HG03095 (cell line): ENCODE measurements around the gene ANKRD66.
"Not testable (repeated sequence)": the region's sequence is repeated elsewhere in the genome, so short reads cannot be mapped to it uniquely, and the experiment has no call there.

ENCODE experiments used
- ATAC-seq: cut with Tn5 transposase; IDR thresholded peaks from one replicate; pipeline ENCODE4 v1.9.1; 2021; ENCODE audit warnings: moderate library complexity; ENCODE audit not compliant: unreplicated experiment

The ANKRD66 gene

DNA sequence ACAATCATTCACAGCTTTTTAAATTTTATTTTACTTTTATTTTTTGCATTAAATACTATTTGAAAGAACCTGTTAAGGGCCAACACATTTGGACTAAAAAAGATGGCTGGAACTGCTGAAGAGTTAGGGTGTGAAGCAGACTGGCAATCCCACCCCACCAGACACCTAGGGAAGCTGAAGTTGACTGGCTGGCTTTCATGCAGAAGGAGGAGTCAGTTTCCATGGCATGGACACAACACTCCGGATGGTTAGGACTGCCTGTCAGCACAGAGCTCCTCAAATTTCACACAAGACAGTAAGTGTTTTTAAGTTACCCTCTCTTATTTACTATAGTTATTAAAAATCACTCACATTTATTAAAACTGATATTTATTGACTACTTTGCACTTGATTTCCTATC is at the start of gene ANKRD66:
TSS of gene ANKRD66 (plus strand) at position 238 of the 400 bp plus-strand sequence. CDS start 5,016 bp downstream, outside the sequence.
- no peak for ATAC-seq

DNA sequence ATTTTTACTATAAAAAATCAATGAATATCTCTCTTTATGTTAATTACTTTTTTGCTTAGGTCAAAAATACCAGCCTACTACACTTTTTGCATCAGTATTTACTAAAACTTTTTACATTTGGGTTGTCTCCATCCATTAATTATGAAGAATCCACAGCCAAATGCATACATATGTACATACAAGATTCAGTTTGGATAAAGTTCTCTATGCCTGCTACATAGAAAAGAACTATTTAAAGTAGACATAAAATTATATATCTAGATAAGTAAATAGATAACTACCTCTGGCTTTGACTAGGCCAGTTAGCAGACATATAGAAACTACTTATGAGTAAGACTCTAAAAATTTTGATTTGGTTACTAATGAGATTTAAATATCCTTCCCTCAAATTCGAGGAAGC is 46.8 kb upstream of the ANKRD66 start:
- no peak for ATAC-seq

DNA sequence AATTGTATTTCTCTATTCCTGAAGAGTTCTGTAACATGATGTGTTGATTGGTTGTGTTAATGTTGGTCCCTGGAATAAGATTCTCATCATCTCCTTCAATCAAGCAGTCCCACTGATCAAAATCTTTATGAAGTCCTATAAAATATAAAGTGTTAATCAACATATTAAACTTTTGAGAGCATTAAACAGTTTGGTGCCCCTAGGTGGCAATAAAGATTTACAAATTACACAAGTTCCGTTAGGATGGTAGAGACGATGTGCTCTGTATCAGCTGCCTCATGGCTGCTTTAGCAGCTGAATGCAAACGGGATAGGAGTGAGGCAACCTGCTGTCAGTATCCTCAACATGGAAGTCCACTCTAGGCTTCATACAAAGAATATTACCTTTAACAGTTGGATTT is 42.2 kb upstream of the ANKRD66 start:
- no peak for ATAC-seq

DNA sequence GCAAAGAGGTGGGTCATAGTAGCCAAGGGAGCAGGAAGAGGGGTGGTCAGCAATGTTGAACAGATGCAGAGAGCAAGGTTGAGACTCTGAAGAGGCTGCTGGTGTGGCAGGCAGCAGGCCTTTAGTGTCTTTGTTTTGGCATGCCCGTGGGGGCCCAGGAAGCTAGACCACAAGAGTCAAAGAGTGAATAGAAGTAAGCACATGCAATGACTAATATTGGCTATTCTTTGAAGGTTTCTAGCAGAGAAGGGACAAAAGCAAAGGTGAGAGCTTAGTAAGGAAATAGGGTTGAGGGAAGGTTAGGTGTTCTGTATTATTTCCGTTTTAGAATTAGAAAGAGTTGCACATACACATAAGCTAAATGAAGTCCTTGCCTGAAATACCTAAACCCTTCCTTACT is 40.3 kb upstream of the ANKRD66 start:
- ATAC-seq: no peak

DNA sequence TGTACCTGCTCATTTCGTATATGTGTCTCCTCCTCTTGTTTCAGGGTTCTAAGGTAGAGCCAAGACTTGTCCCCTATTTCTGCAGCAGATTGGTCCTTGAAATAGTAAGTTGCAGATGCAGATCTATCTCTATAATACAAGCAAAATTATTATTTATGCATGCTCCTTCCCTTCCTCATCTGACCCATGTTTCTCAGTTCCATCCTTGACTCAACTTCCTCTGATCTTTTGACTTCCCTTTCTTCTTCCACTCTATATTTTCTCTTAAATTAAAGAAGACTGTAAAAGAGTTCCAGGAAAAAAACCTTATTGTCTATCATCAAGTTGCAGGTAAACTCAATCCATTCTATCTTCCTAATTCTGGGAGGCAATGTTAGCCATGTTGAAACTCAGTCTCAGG is 35.2 kb upstream of the ANKRD66 start:
- no peak for ATAC-seq

DNA sequence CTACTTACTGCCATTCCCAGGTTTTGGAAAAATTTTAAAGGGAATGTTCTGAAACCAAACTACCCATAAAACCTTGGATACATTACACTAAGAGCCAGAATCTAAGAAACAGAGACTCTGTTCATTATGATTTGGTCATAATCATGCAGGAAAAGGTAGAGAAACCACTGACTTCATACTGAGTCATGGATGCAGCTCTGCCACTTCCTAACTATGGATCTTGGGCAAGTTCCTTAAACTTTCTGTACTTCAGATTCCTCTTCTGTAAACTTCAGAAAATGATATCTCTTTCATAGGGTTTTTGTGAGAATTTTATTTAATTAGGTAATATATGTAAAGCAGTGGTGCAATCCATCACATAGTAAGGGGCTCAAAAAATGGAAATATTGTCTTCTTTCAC is 31.6 kb upstream of the ANKRD66 start:
- ATAC-seq: no peak

DNA sequence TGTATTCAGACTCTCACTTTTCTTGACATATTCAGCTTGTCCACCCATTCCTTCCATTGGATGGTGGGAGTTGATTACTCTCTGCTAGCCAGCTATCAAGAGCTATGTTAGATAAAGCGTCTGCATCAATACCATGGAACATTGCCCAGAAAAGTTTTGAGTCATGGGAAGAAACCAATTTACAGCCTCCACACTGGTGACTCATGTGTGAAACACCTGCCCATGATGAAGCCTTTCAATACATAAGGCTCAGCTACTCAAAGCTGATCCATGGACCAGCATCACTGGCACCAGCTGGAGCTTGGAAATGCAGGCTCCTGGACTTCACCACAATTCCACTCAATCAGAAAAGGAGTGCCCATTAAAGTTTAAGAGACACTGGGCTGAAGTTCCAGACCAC is 27.6 kb upstream of the ANKRD66 start:
- no peak for ATAC-seq

DNA sequence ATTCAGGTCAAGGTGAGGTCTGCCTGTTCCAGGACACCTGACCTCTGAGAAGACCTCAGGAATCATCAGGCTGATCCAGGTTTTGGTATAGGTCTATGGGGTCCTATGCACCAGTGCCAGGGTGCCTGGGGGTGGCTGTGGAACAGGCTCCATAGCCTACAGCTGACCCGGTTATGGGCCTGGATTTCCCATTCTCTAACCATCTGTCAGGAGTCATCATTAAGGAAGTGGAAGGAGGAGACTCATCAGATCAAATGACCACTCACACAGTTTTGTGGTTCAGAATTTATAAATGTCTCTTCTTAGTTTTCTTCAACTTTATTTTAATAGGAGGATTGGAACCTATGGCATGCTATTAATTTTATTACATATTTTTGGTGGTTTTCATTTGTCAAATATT is 26.3 kb upstream of the ANKRD66 start:
- ATAC-seq: no peak

DNA sequence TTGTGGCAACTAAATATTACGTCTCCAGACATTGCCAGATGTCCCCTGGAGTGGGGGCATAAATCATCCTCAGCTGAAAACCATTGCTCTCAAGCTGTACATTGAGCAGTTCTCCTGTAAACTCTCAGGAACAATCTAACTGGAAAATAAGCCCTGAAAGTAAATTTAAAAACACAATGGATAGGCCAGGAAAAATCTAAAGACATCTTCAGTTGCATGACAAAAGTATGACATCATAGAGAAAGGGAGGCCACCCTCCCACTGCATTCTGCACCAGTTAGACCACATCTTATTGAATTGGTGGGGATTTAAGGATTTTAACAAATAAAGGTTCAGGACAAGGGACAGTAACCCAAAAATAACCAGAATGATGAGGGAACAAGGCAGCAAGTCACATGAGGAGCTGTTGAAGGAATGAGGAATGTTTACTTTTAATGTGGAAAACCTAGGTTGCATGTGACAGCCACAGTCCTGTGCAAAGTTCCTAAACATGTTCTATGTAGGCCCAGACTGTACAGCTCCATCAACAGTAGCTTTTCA is 16.9 kb upstream of the ANKRD66 start:
- ATAC-seq: no peak

DNA sequence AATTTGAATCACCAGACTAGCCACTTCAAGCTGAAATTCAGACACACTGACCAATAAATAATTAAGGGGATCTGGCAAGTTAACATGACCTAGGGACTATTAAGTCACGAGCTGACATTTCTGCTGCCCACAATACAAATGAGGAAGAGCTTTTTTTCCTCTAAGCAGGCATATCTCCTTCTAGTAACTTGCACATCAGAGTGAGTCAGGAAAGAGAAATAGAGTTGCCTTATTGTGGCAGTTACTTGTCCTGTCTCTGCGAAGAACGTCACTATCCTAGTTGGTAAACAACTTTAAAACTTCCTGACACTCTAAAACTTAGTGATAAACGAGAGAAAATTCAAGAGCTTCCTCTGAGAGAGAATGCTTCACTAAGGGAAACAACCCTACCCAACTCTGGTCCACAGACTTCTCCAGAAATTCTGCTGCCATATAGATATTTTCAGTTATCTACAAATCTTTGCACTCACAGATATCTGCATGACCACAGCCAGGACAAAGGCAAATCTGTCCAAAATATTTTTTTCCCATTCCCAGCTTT is 15.7 kb upstream of the ANKRD66 start:
- no peak for ATAC-seq

DNA sequence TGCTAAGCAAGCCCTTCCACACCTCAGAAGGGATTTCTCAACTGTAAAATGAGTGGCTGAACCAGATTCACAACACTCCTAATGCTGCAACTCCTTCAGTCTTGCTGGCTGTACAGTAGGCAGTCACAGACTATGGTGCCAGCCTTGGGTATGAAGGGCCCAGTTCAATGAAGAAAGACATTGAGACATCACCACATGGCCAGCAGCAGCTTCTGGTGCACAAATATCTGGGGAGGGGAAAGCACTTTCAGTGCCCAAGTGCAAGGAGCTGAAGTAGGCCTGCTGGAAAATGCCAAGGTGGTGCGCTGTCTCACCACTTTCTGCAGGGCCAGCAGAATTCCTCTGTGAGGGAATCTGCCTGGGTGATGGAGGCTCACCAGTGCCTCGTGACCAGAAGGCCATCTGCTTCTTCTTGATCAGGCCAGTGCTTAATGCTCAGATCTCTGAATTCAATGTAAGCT is 13.4 kb upstream of the ANKRD66 start:
- ATAC-seq: no peak

DNA sequence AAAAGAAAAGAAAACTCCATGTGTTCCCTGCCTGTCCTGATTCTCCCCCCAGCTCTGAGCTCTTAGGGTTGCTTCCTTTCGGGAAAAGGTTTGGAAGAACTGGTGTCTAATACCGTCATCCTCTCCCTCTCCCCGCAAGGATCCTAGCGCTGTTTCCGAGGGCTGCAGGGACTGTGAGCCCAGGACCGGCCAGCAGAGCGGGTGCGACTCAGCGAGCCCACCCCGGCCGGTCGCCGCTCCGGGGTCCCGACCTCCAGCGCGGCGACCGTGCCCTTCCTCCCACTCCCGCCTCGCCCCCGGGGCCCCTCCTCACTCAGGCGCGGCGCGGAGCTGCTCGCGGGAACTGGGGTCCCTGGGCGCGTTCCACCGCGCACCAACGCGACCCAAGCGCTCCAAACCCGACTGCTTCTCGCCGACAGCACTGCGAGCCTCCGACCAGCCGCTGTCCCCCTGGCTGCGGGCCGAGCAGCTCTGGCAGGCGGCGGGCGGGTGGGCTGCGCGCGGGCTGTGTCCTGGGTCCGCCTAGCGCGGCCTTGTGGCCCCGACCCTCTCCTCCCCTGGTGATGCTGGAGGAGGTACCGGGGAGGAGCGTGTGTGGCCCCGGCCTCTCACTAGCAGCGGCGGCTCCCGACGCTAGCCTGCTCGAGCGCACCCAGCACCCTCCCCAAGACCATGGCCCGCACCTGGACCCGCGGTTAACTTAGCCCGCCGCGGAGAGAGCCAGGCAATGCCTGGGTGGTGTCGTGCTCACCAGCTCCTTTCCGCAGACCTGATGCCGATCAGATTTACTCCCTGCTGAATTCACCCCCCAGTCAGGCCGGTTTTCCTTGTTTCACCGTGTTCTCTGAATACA is 11.6 kb upstream of the ANKRD66 start, which contains the start of gene PLA2G7:
TSS of gene PLA2G7 (minus strand) at position 509 of the 853 bp plus-strand sequence. CDS start 12,484 bp downstream, outside the sequence.
- ATAC-seq: no peak

DNA sequence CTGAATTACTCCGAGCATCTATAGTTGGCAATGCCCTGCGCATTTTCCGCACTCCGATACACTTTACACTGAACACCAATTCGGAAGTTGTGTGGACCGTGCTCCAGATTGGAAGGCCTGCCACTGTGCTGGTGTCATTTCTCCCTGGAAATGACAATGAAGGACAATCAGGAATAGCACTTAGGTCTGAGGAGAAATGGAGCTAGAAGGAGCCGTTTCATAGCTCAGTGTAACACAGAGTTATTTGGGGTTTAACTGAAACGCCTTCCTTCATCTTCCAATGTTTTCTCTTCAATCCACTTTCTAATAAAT is 11.1 kb upstream of the ANKRD66 start:
- ATAC-seq: no peak

DNA sequence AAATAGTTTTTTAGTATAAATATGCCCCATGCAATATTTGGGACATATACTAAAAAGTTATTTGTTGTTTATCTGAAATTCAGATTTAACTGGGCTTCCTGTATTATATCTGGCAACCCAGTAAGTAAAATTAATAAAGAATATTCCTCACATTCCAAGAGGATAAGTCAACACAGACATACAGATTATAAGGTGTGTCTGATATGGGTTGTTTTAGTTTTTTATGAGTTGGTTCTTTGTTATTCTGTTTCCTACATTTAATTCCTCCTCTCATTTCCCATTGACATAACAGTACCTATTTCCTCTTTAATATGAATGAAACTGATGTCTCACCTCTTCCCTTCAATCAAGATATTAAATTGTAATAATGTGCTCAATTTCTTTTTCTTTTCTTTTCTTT is 9.8 kb upstream of the ANKRD66 start:
- ATAC-seq: no peak

DNA sequence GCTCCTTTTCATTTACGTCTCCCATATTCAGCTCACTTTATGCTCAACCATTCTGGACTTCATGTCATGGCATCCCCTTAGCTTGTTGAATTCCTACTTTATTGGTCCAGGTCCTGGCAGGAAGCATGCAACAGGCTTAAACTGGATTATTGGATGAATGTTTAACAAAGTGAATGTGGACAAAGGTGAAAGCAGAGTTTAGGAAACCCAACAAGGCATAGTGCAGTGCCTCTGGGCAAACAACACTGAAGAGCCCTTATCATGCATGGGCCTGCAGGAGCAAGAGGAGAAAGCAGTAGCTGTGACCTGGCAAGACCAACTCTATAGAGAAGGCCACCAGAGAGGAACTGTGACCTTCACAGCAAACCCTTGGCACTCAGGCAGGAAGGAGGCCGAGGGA is 5.3 kb upstream of the ANKRD66 start:
- no peak for ATAC-seq

DNA sequence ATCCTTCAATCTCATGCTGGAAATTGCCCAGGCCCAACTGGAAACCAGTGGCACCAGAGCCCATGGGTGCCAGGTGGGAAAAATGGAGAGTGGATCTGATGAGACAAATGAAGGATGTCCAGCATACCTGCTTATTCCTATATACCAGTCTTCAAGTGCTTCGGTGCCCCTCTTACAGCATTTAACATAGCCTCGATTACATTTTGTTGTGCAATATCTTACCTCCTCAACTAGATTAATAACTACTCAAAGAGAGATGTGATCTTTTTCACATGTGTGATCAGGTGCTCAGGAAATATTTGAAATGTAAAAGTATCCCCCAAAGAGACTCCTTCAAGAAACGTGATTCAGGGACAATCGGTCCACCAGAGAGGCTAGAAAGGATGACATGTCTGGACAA is 4.8 kb upstream of the ANKRD66 start:
- no peak for ATAC-seq

DNA sequence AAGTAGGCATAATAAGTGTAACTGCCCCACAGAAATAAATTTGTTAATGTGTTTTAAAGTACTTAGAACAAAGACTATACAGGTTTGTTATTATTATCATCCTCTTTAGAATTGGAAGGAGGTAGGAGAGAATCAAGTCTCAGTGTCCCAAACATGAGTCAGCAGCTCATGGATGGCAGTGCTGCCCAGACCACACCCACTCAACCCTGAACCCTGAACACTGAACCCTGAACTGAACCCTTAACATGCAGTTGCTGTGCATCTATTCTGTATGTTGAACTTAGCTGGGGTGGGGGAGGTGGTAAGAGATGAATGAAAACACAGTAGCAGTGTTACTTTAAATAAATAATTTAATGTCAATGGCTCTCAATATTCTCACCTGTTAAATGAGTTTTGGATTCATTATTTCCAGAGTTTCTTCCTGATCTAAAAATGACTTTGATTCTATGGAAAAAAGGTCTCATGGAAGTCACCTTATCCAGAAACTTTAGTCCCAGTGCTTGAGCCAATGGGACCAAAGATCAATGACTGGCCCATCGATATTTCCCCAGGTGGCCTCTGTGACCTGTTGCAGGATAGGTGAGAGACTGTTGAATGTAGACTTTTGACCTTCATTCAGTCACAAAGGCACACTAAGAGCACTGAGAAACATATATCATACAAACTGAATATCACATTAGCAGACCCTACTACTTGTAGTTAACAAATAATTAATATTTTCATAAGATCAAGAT is 3.1 kb upstream of the ANKRD66 start:
- ATAC-seq: no peak

DNA sequence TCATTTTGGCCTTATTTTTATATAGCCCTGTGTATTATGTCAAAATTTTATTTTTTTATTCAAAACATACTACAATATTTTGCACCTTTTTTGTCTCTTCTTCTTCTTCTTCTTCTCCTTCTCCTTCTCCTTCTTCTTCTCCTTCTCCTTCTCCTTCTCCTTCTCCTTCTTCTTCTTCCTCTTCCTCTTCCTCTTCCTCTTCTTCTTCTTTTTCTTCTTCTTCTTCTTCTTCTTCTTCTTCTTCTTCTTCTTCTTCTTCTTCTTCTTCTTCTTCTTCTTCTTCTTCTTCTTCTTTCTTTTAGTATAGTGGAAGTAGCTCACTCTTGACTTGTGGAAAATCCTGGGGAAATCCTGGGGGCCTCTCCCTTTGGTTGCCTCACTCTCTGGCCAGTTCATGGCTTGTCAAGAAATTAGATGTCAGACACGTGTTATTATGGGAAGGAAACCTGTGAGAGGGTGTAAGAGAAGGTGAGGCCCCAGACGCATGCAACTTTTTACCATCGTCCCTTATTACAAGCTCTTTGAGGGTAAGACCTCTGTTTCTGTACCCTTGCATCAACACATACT is 2.5 kb upstream of the ANKRD66 start:
- ATAC-seq: not testable (repeated sequence)

DNA sequence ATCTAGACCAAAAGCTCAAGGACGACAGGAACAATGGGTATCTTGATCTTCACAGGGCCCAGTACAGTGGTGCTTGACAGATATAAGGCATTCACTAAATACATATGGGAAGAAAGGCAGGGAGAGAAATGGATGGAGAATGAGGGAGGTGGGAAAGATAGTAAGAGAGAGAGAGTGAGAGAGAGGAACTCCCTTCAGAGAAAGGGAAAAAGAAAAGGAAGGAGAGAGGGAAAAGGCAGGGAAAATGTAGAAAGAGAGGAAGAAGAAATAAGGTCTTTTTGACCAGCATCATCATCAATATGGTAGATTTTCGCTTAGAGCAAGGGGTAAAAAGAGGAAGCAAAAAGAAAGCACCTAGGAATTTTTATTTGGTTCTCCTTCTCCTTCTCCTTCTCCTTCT is 760 bp upstream of the ANKRD66 start:
- ATAC-seq: no peak

DNA sequence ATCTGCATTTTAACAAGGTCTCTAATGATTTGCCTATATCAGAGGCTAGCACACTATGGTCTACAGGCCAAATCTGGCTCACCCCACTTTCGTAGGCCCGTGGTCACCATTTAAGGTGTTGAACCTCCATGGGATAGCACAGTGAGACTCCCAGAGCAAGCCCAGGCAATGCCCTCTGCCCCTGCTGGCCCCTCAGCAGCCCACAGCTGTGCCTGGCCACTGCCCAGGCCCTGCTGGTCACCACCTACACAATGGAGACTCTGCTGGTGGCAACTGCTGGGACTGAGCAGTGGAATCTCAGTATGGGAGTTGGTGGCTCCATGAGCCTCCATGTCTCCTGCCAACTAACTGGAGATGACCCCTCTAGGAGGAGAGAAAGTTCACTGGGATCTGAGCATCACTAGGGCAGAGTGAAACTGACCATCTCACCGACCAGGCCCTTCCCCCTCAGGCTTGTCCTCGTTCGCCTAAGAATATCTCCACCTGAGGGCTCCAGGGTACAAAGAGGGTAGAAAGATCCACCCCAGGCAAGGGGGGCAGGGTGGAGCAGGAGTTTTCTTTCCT is 2.3 kb downstream of the ANKRD66 start:
- no peak for ATAC-seq

DNA sequence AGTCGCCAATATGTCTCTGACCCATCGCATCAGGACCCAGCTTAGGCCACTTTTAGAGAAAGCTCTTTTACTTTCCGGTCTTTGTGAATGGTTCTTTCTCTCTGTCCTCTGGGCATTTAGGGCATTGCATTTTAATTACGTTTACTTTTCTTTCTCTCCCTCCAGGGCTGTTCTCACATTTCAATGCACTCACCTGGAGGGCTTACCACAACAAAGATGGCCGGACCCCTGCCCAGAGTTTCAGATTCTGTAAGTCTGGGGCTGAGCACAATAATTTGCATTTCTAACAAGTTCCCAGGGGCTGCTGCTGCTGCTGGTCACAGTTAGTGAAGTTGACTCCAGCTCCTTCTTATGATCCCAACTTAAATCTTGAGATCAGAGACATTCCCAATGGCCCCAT is 3.0 kb downstream of the ANKRD66 start:
- no peak for ATAC-seq
